Fibroblast of lung (primary cell): ENCODE results near the gene ALX3. TPM values are rescaled to one million over a fixed set of nuclear protein-coding genes. Genes with fewer than 3 reads are reported as not detected.

Experiments used
- DNase-seq, 2 donors: peaks; one replicate each; pipeline versions ENCODE4 v3.0.0 to v3.0.0-alpha.2; 2010; ENCODE audit warnings: low read depth in 2 of 2
- H2AFZ ChIP-seq: 2 replicates; pipeline ENCODE4 v1.5.1; 2012; ENCODE audit warnings: low read length, control low read depth, inconsistent platforms
- H3K27ac ChIP-seq: 2 replicates; pipeline ENCODE4 v1.5.1; 2011; ENCODE audit warnings: low read length, control low read depth; ENCODE audit not compliant: insufficient read depth
- H3K27me3 ChIP-seq: 2 replicates; pipeline ENCODE4 v1.5.1; 2011; ENCODE audit warnings: mild to moderate bottlenecking, low read length; ENCODE audit not compliant: control insufficient read depth, insufficient read depth
- H3K36me3 ChIP-seq: 2 replicates; pipeline ENCODE4 v1.5.1; 2011; ENCODE audit warnings: low read length; ENCODE audit not compliant: control insufficient read depth, insufficient read depth
- H3K4me1 ChIP-seq: 2 replicates; pipeline ENCODE4 v1.5.1; 2011; ENCODE audit warnings: low read length; ENCODE audit not compliant: control insufficient read depth, insufficient read depth; ENCODE audit errors: extremely low read depth
- H3K4me2 ChIP-seq: 2 replicates; pipeline ENCODE4 v1.5.1; 2011; ENCODE audit warnings: low read length, control low read depth; ENCODE audit not compliant: insufficient read depth; ENCODE audit errors: extremely low read depth
- H3K4me3 ChIP-seq, 4 experiments: fragments of 200-600 bp in 1 of 4; sonication (generic) in 1 of 4; replicated peaks in 1 of 4; 2 replicates each; pipeline ENCODE4 v1.5.1; 2011 to 2016; ENCODE audit warnings: low read length in 4 of 4, low read depth in 3 of 4, mild to moderate bottlenecking in 3 of 4, control low read depth in 2 of 4, inconsistent platforms in 1 of 4, mixed read lengths in 1 of 4; ENCODE audit not compliant: insufficient read depth in 1 of 4; ENCODE audit errors: control extremely low read depth in 1 of 4
- H3K79me2 ChIP-seq: 2 replicates; pipeline ENCODE4 v1.5.1; 2012; ENCODE audit warnings: mild to moderate bottlenecking, low read length, inconsistent platforms; ENCODE audit not compliant: control insufficient read depth, insufficient read depth
- H3K9ac ChIP-seq: 2 replicates; pipeline ENCODE4 v1.5.1; 2011; ENCODE audit warnings: mild to moderate bottlenecking, low read length, control low read depth; ENCODE audit not compliant: insufficient read depth
- H3K9me3 ChIP-seq: 2 replicates; pipeline ENCODE4 v1.5.1; 2012; ENCODE audit warnings: low read depth, low read length; ENCODE audit not compliant: control insufficient read depth, insufficient read depth
- H4K20me1 ChIP-seq: 2 replicates; pipeline ENCODE4 v1.5.1; 2011; ENCODE audit warnings: low read length; ENCODE audit not compliant: control insufficient read depth, insufficient read depth; ENCODE audit errors: extremely low read depth
- EZH2 ChIP-seq: IDR thresholded peaks from 2 replicates; pipeline ENCODE4 v1.5.1; 2012; ENCODE audit warnings: low read length, control low read depth, mild to moderate bottlenecking; ENCODE audit errors: missing control alignments
- polyA plus RNA-seq, 2 donors: library from polyadenylated mRNA; depleted of rRNA in 1 of 2; stranded (reverse) in 1 of 2; unstranded in 1 of 2; fragments of >200 nt; gene quantifications; 2 replicates each; pipeline ENCODE4 v1.2.1, GENCODE V29; 2011 to 2012; ENCODE audit warnings: missing spikeins in 1 of 2
- total RNA-seq: library from RNA; depleted of rRNA; stranded (reverse); fragments of >200 nt; gene quantifications from 2 replicates; pipeline ENCODE4 v1.2.1, GENCODE V29; 2014
- TF ChIP-seq, protein P1 (sequence below), 2 donors: IDR thresholded peaks in 1 of 2; conservative IDR thresholded peaks in 1 of 2; 1 replicate in 1 of 2; 2 replicates in 1 of 2; pipeline ENCODE4 v1.5.1; 2011 to 2012; ENCODE audit warnings: low read length in 2 of 2, control low read depth in 1 of 2, inconsistent platforms in 1 of 2, low read depth in 1 of 2, mild to moderate bottlenecking in 1 of 2

Gene ALX3
- total and polyA plus RNA-seq, 2 donors (not counting 1 experiment from before 2014, with no cell fraction given): not detected

DNA sequence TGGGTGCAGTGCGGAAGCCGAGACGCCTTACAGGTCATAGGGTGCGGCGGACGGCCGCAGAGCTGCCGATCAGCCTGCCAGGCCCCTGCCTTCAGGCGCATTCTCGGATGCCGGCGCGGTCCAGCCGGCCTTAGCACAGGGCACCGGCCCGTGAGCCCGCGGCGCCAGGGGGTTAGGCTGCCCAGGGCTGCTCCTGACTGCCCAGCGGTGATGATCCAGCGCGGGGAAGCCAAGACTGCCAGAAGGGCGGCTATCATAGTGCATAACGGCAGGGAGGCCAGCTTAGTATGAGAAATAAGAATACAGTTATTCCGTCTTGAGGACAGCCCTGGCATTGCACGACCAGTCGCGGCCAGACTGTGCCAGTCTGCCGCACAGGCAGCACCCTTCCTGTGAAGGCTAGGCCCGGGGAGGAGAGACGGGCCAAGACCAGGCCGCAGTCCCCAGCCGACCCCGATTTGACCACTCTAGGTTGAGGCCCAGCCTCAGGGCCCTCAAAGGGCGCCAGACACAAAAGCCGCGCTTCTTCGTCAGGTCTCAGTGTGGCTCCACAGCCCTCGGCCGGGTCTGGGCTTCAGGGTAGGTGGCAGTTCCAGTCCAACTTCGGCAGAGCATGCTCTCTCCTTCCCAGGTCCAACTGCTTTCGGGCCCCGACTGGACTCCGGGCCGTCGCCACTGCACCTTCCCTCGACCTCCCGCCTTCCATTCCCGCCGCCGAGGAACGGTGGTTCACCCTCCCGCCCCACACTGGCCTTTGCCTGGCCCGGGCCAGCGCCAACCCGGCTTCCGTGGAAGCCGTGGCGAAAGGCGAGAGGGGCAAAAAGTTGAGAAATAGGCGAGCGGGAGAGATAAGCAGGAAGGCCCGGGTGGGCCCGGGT is 829 bp downstream of the ALX3 start:
- peaks cover 70% of the 10 kb centered on the region for H3K27me3 ChIP-seq
- no peak overlapping the region for H3K4me2 ChIP-seq

DNA sequence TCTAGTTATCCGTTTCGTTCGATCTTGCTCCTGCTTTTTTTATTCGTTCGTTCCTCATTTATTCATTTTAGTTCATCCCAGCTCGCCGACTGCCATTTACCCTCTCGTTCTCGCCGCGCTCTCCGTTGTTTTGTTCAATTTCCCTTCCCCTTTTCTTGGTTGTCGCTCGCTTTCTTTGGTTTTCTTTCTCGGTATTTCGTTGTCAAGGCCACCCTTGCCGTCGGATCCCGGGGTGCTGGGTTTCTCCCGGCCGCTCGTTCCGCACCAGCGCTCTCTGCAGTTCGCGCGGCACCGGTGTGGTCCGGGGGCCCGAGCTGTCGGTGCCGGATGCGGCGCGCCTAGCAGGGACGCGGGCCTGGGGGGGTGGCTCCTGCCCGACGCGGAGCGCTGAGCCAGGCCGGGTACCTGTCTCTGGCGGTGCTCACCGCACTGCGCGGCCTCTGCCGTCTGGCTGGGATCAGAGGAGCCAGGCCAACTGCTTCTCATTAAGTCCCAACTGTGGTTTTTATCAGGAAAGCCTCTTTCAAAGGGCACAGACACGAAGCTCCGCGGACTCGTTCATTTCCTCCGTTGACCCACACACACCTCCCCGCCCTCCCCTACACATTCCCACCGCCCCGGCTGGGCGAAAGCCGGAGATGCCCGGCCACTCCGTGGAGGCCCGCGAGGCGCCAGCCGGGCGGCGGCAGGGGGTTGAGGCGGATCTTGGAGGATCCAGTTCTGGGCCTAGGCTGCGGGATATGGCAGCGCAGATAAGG is 1.6 kb downstream of the ALX3 start:
- peak; percentile 69 for TF ChIP-seq EZH2
- TF ChIP-seq, protein P1, sequence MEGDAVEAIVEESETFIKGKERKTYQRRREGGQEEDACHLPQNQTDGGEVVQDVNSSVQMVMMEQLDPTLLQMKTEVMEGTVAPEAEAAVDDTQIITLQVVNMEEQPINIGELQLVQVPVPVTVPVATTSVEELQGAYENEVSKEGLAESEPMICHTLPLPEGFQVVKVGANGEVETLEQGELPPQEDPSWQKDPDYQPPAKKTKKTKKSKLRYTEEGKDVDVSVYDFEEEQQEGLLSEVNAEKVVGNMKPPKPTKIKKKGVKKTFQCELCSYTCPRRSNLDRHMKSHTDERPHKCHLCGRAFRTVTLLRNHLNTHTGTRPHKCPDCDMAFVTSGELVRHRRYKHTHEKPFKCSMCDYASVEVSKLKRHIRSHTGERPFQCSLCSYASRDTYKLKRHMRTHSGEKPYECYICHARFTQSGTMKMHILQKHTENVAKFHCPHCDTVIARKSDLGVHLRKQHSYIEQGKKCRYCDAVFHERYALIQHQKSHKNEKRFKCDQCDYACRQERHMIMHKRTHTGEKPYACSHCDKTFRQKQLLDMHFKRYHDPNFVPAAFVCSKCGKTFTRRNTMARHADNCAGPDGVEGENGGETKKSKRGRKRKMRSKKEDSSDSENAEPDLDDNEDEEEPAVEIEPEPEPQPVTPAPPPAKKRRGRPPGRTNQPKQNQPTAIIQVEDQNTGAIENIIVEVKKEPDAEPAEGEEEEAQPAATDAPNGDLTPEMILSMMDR (conservative IDR thresholded peaks at IDR 0.05 in 1 of 2, IDR thresholded peaks at IDR 0.05 in 1 of 2; ENCODE audit: low read depth in 1 of 2, low read length in 2 of 2): no peak
- Histone ChIP-seq H2AFZ (no peak overlapping the region), H3K4me3 (no peak overlapping the region), H3K4me1 (no peaks in the 10 kb centered on the region), H3K79me2 (no peaks in the 10 kb centered on the region), H3K36me3 (no peaks in the 10 kb centered on the region), H4K20me1 (no peaks in the 10 kb centered on the region), H3K9ac (no peak overlapping the region), H3K27ac (no peak overlapping the region), H3K27me3 (peaks cover 70% of the 10 kb centered on the region), H3K9me3 (no peaks in the 10 kb centered on the region), H3K4me2 (no peak overlapping the region)
- no peak for DNase-seq

More for the DNA sequence above, 829 bp downstream of the ALX3 start:
- no peak overlapping the region for H3K9ac ChIP-seq
- no peaks in the 10 kb centered on the region for H3K9me3 ChIP-seq
- no peaks in the 10 kb centered on the region for H3K4me1 ChIP-seq
- H4K20me1 ChIP-seq: no peaks in the 10 kb centered on the region
- H3K4me3 ChIP-seq: no peak overlapping the region
- TF ChIP-seq, protein P1 (conservative IDR thresholded peaks at IDR 0.05 in 1 of 2, IDR thresholded peaks at IDR 0.05 in 1 of 2; ENCODE audit: low read depth in 1 of 2, low read length in 2 of 2): no peak
- TF ChIP-seq EZH2: peak; percentile 96
- no peaks in the 10 kb centered on the region for H3K79me2 ChIP-seq
- no peaks in the 10 kb centered on the region for H3K36me3 ChIP-seq
- no peak for DNase-seq
- H2AFZ ChIP-seq: no peak overlapping the region
- no peak overlapping the region for H3K27ac ChIP-seq
